ENCODE results near the gene NOL9.

The NOL9 gene

GRCh38 chr1:6519491-6519934 is 34.8 kb downstream of the NOL9 start:
- DNase-seq: no peak

DNA sequence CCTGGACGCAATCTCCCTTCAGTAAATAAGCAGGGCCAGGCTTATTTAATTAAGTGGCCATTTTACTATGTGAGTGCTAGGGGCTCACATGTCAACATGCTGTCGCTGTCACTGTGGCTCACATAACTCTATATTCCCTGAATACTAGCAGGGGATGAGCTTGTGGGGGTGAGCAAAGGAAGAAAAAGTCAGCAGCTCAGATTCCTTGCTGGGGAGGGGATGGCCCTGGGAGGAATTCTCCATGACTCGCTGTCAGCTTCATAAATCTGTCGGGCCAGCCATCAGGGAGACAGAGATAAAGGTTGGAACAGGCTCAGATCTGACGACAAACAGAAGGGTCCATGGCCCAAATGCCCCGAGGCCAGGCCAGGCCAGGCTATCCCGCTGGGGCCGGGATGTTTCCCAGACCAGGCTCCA is 36.9 kb downstream of the NOL9 start:
- no peak for DNase-seq

DNA sequence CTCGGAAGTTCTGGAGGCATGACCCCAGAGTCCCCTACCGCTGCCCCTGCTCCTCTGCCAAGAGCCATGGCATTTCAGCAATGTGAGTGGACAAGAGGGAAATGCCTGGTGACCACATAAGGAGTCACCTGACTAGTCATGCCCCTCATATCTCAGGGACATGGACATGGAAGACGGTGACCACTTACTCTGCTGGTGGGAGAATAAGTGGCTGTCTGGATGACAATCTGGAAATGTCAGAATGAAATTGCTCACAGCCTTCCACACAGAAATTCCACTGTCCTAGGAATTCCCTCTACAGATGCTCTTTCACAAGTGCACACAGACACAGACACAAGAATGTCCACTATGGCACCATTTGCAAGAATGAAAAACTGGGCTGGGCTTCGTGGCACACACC is 38.5 kb downstream of the NOL9 start:
- DNase-seq: no peak

- DNase-seq: peak; percentile 4
Observed at GRCh38 chr1:6513320-6513801, 41.0 kb downstream of the NOL9 start.

DNA sequence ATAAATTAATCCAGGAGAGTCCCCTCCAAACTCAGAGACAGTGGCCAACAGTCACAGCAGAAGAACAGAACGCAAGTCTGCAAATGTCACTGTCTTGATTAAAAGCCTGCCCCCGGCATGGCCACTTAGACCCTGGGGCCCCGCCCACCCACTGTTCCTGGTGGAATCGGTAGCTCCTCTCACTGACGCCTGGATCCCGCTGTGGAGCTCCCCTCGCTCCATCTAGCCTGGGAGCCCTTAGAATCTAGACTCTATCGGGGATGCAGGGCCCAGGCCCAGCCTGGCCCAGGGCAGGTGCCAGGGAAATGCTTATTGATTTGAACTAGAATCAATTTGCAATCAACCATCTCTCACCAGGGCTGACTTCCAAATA is 41.4 kb downstream of the NOL9 start:
- DNase-seq: peak; percentile 2

DNA sequence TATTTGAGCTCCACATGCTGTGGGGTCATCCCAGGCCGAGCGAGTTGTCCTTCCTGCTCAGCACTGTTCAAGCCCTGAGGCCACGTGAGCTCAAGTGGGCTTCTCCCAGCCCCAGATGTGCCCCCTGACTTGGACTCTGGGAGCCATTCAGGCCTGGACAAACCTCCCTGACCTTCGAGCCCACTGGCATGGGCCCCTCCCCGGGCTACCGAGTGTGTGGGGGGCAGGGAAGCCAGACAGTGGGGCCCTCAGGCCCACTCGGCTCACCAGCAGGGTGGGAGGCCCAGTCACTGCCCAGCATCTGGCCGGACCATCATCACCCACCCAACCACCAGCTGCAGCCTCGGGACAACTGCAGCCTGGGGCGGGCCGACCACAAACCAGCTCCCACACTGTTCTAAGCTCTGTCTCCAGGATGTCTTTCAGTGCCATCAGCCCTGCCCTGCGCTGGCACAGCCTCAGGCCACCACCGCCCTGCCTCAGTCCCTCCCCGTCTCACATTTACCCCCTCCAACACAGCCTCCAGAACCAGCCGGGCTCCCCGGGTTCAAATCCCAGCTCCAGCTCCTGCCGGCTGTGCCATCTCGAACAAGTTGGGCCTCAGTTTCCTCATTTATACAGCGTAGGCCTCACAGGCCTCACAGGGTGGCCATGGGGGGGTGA is 41.9 kb downstream of the NOL9 start:
- DNase-seq: peak; percentile 4

DNA sequence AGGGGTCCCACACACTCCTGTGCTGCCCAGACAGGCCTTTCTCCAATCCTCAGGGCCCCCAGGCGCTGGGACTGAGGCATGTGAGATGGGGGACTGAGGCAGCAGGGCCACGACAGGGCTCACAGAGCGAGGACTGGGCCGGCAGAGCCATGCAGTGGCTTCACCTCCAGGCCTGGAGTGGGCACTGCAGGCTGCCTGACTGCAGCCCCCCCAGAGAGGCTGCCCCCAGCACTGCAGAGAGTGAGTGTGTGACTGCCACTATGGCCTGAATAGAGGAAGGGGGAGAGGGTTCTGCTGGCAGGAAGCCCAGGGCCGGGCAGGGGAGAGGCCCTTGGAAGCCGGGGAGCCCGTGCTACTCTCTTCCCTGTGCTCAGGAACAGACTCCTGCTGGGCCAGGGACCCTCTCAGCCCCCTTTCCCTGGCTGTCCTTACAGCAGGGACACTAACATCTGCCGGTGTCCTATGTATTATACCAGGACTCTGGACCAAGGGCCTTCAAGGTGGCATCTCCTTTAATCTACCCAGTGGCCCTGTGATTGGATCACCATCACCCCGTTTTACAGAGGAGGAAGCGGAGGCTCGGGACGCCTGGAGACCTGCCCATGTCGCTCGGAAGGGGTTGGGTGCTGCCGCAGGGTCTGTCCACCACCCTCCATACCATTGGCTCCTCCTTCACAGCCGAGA is 42.6 kb downstream of the NOL9 start:
- no peak for DNase-seq

GRCh38 chr1:6511056-6511455 is 43.3 kb downstream of the NOL9 start:
- DNase-seq: no peak

GRCh38 chr1:6510493-6510892 is 43.8 kb downstream of the NOL9 start:
- DNase-seq: no peak

- no peak for DNase-seq
Observed at GRCh38 chr1:6509919-6510291, 44.4 kb downstream of the NOL9 start.

- DNase-seq: no peak
Observed at GRCh38 chr1:6509220-6509918, 44.9 kb downstream of the NOL9 start.

DNA sequence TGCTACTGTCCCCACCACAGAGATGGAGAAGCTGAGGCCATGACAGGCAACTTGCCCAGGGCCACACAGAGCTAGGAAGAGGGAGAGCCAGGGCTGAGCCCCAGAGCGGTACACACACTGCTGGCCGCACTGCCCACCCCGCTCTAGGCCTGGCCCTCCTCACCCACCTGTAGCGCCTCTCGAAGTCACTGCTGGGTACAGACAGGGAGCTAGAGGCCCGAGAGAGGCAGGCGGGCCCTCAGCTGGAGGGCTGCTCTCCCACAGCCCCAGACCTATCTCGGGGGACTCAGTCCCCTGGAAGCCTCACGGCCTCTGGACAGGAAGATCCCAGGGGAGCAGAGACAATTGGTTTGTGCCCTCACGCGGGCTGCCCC is 45.5 kb downstream of the NOL9 start:
- no peak for DNase-seq

DNA sequence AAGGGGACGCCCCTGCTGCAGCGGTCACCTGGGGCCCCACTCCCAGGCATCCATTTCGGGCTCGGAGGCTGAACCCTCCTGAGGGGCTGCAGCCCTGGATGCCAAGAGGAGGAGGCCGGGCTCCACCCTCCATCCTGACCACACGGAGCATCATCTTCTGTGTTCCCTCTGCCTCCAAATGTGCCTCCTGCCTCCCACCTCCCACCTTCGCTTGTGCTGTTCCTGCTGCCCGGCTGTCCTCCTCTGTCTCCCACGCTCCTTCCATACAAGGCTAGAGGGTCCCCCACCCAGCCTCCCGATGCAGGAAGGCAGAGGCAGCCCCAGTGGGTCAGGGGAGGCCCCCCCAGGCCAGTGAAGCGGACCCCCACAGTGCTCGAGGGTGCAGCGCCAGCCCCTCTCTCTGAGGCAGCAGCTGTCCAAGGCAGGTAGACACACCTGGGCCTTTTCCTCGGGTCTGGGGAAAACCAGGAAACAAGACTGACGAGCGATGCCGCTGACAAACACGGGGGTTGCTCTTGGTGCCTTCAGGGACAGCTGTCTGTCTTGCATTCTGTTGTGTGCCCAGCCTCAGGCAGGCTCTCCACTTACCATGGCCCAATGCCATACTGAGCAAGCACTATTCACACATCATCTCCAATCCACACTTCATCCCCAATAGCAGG is 46.0 kb downstream of the NOL9 start:
- no peak for DNase-seq

- no peak for DNase-seq
Observed at GRCh38 chr1:6507461-6507911, 46.8 kb downstream of the NOL9 start.

DNA sequence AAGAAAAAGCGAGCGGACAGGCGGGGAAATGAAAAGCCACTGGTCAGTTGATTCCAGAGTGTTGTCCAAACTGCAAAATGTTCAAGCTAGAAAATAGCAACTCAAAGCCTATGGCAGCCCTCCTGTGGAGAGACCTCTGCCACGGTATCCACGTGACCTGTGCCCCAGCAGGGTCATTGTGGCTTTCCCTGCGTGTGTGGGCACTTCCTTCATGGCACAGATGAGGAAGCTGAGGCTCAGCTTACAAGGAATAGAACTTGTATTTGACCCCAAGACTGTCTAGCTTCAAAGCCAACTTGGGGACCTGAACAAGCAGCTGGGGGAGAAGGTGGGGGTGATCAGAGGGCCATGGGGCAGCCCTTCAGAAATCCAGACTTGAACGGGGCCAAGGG is 47.3 kb downstream of the NOL9 start:
- no peak for DNase-seq

DNA sequence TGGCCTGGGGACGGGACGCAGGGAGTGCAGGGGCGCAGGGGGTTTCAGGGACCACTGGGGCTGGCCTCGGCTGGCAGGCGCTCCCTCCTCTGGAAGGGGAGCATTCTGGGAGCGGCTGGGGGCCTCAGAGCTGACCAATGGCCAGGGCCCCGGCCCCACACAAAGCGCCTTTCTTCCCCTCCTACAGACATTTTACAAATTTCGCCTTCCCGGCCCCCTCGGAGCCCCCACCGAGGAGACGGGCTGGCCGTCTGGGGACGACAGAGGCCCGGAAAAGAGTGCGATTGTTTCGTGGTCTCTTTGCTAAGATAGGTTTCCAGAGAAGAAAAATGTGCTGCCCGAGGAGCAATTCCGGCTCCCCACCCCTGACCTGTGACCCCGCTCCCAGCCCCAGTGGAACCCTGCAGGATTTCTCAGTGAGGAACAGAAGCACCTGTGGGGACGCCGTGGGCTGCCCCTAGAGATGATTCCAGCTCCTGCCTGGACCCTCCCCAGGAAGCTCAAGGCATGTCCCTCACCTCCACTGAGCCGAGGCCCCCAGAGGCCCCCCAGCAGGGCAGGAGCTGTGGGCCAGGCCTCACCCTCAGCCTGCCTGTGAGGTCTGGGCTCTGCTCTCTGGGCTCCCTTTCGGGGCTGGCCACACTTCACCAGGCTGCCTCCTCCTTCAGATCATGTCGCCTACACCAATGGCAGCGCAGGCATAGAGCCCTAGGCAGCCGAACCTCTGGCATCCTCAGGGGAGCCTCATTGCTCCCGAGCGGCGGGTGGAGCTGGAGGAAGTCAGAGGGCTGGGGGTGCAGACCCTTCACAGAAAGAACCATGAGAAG is 47.9 kb downstream of the NOL9 start:
- no peak for DNase-seq

- DNase-seq: no peak
Observed at GRCh38 chr1:6505367-6506209, 48.7 kb downstream of the NOL9 start.

DNA sequence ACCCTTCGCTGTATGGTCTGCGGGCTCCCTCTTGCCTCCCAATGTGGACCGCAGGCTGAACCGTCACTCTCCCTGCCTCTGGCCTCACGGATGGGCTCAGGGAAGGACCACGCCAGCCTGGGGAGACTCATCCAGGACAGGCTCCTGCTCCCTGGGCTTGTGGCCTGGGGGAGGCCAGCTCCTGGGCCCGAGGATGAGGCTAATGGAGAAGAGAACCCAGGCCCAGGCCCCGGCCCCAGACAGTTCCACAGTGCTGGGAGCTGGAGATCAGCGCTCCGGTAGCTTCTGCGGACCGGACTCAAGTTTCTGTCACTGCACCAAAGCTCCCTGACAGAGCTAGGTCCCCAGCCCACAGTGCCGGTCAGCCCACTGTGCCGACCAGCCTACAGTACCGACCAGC is 49.4 kb downstream of the NOL9 start:
- no peak for DNase-seq

GRCh38 chr1:6503884-6504602 is 50.3 kb downstream of the NOL9 start:
- no peak for DNase-seq

DNA sequence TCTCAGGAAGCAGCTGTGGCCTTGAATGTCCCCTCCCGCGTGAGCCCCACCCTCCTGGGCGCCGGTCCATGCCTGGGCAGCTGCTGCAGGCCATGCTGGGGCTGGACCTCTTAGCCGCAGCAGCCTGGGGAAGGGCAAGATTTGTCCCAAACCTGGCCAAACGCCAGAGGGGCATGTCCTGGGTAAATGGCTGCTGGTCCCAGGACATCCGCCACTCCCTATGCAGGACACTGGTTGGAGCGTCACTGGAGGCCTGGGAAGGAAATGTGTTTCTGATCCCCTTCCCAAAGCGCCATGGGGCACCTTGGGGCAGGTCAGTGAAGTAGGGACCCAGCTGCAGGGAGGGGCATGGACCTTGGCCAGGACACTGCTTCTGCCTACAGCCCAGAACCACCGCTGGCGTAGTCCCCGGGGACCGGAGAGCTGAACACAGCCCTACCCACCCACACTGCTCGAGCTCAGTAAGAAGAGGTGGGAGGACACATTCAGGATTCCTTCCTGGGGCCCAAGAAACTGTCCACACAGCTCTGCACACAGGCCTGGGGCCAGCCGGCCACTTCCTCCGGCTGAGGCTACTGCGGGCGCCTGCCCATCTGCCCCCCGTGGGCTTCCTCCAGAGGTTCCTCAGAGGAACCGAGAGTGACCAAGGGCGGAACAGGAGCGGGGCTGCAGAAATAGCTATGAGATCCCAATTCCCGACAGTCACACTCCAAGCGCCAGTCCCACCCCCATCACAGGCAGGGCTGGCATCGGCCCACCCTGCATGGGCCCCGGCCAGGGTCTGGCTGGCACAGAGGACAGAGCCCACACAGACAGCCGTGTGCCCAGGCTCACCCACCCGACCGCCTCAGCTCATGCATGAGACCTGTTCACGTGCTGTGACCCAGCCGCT is 52.1 kb downstream of the NOL9 start:
- no peak for DNase-seq
